Psoas muscle (tissue), 8 donors: ENCODE data around the gene GRB10. TPM values are rescaled to one million over a fixed set of nuclear protein-coding genes. Genes with fewer than 3 reads are reported as not detected.

Experiments
- ATAC-seq, 4 donors: fragments of 200-7000 bp; cut with Tn5 transposase; one replicate each; pipeline ENCODE4 v1.9.1; 2020; ENCODE audit warnings: moderate library complexity in 3 of 4, mild to moderate bottlenecking in 2 of 4
- DNase-seq, 2 donors: peaks; one replicate each; pipeline ENCODE4 v3.0.0-alpha.2; 2020
- H3K27ac ChIP-seq: fragments of 200-600 bp; one replicate; pipeline ENCODE4 v1.8.0; 2022
- H3K27me3 ChIP-seq, 3 donors: fragments of 200-600 bp in 1 of 3; one replicate each; pipeline versions ENCODE4 v1.6.1 to v1.8.0; 2013 to 2022; ENCODE audit warnings: low read length in 2 of 3, mild to moderate bottlenecking in 2 of 3, moderate library complexity in 1 of 3; ENCODE audit not compliant: insufficient read depth in 3 of 3
- H3K36me3 ChIP-seq, 2 donors: fragments of 200-600 bp in 1 of 2; one replicate each; pipeline versions ENCODE4 v1.6.1 to v1.8.0; 2013 to 2022; ENCODE audit warnings: low read depth in 1 of 2, mild to moderate bottlenecking in 1 of 2, moderate library complexity in 1 of 2; ENCODE audit not compliant: insufficient read depth in 1 of 2
- H3K4me1 ChIP-seq: fragments of 200-600 bp; one replicate; pipeline ENCODE4 v1.8.0; 2022
- H3K4me3 ChIP-seq: fragments of 200-600 bp; one replicate; pipeline ENCODE4 v1.8.0; 2022; ENCODE audit warnings: mild to moderate bottlenecking
- H3K9me3 ChIP-seq: fragments of 200-600 bp; one replicate; pipeline ENCODE4 v1.8.0; 2022
- WGBS, 3 donors: extraction: QIAGEN DNeasy Blood & Tissue Kit; methylation state at CpG; one replicate each; pipeline versions ENCODE4 v1.1.6 to v1.1.7; 2013; 5-methylcytosine and 5-hydroxymethylcytosine counted together
- intact Hi-C, 2 donors: fragments of 100-400 bp; cut with DNase I; formaldehyde crosslinking; loops; one replicate each; pipeline versions ENCODE4 v1.11.0 to v1.14.2; 2022
- polyA plus RNA-seq, 3 donors: library from polyadenylated mRNA; stranded (reverse); fragments of 200-250 nt; gene quantifications; one replicate each; pipeline ENCODE4 v1.2.3, GENCODE V29; 2013
- total RNA-seq, 4 donors: library from RNA; stranded (reverse); fragmentation: NEBNext Ultra II Directional in 2 of 4; extraction: Animal tissue kit (Norgen Biotek cat#: 25700) in 2 of 4; gene quantifications; one replicate each; pipeline versions ENCODE4 v1.2.1 to v1.2.4, GENCODE V29; 2021 to 2023
- TF ChIP-seq, protein P1 (sequence below): fragments of 200-600 bp; IDR thresholded peaks from one replicate; pipeline ENCODE4 v1.8.0; 2022; ENCODE audit warnings: antibody characterized with exemption
- donor health status: healthy with polysubstance abuse.
- donor health status: DM: no; HTN: no; CAD: no; lungs with moderate emphysema.
- donor health status: Bipolar disorder and iron deficiency.
- donor health status: healthy.
- donor health status: DM: yes; HTN: yes; CAD: no.
- donor health status: DM: no; HTN: no; CAD: no.
- donor health status: DM: no; HTN: no; CAD: no.
- donor health status: DM: yes; HTN: yes; CAD: no.

Gene GRB10
- total and polyA plus RNA-seq, 7 donors, result 25.8 to 72.7 (median 53.0) TPM

DNA sequence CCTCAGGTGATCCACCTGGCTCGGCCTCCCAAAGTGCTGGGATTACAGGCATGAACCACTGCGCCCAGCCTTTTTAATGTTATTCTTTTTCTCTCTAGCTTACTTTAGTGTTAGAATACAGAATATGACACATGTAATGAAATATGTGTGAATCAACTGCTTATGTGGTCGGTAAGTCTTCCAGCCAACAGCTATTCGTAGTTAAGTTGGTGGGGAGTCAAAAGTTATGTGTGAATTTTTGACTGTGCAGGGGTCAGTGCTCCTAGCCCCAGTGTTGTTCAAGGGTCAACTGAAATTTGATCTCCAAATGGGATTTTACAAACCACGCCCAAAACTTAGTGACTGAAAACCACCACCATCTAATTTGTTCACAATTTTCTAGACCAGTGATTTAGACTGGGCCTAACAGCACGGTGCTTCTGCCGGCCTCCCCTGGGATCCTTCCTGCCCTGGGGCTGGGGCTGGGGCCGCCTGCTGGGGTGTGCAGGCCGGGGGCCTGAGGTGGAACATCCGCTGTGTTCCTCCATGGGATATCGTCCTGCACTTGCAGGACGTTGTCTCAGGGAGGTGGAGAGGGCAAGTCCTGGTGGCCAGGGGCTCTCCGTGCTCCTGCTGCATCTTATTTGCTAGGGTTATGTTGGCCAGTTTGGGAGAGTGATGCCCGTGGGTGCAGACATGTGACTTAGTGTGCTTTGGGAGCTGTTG lies 24.5 kb upstream of the GRB10 start:
- H3K4me3 ChIP-seq, result no peak overlapping the region
- DNase-seq (no peak), ATAC-seq (no peak)
- no peak overlapping the region for H3K27ac ChIP-seq
- no peaks in the 10 kb centered on the region for H3K36me3 ChIP-seq
- TF ChIP-seq, protein P1, sequence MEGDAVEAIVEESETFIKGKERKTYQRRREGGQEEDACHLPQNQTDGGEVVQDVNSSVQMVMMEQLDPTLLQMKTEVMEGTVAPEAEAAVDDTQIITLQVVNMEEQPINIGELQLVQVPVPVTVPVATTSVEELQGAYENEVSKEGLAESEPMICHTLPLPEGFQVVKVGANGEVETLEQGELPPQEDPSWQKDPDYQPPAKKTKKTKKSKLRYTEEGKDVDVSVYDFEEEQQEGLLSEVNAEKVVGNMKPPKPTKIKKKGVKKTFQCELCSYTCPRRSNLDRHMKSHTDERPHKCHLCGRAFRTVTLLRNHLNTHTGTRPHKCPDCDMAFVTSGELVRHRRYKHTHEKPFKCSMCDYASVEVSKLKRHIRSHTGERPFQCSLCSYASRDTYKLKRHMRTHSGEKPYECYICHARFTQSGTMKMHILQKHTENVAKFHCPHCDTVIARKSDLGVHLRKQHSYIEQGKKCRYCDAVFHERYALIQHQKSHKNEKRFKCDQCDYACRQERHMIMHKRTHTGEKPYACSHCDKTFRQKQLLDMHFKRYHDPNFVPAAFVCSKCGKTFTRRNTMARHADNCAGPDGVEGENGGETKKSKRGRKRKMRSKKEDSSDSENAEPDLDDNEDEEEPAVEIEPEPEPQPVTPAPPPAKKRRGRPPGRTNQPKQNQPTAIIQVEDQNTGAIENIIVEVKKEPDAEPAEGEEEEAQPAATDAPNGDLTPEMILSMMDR, result no peak
- no peaks in the 10 kb centered on the region for H3K9me3 ChIP-seq
- no peaks in the 10 kb centered on the region for H3K27me3 ChIP-seq
- H3K4me1 ChIP-seq, result no peaks in the 10 kb centered on the region
- intact Hi-C loops, result no loop called here
- 77 to 85% (median 82%) methylated on average over 14 of the region's 14 CpGs for WGBS, 3 donors

DNA sequence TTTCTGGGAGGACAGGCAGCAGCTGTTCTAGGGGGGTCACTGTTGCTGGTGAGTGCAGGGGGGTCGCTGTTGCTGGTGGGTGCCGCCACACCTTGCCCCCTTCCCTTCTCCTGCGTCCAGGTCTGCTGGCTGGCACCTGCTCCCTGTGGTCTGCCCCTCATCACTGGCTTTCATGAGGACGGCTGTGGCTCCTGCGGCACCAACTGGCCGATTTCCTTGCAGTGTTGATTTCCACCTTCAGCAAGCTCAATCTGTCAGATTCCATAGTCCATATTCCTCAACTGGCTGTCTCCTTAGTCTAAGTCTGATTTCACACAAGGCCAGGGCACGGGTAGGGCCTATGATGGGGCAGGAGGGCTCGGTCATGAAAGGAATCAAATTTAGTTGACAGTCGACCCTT lies 23.4 kb upstream of the GRB10 start:
- DNase-seq (no peak), ATAC-seq (no peak)
- Histone ChIP-seq H3K36me3 (no peaks in the 10 kb centered on the region), H3K27ac (no peak overlapping the region), H3K27me3 (no peaks in the 10 kb centered on the region), H3K4me3 (no peak overlapping the region), H3K4me1 (no peaks in the 10 kb centered on the region), H3K9me3 (no peaks in the 10 kb centered on the region)
- TF ChIP-seq, protein P1, result no peak
- 59 to 79% (median 69%) methylated on average over 6 to 9 of the region's 9 CpGs for WGBS, 3 donors
- intact Hi-C loops, result no loop called here

DNA sequence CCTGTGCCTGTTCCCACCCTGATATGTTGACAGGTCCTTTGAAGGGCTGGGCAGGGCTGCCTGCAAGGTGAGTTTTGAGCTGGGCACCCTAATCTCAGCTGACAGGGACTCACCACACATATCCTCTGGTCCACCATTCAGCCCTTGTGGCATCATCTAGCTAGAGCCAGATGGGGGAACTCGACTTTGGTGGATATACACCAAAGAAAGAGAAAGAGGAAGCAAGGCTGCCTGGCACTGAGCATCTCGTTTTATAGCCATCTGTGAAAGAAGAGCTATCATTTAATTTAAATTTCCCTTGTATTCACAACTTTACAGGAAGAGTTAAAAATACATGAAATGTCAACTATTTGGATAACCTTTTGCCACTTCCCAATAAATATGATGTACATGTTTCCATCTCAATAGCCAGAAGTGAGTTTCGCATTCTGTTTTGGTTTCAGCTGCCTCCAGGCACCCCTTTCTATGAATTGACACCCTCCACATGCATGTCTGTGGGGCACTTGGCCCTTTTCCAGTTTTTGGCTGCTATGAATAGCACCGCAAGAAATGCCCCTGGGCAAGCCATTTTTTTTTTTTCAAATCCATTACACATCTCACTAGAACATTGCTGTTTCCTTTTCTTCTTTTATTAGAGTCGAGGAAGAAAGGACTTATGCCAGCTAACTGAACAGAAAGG lies 22.9 kb upstream of the GRB10 start:
- H3K4me3 ChIP-seq, result no peak overlapping the region
- DNase-seq, result no peak
- 46 to 55% (median 53%) methylated on average over 5 of the region's 5 CpGs for WGBS, 3 donors
- no peaks in the 10 kb centered on the region for H3K4me1 ChIP-seq
- ATAC-seq, result no peak
- no peak overlapping the region for H3K27ac ChIP-seq
- no peaks in the 10 kb centered on the region for H3K9me3 ChIP-seq
- H3K27me3 ChIP-seq, result no peaks in the 10 kb centered on the region
- H3K36me3 ChIP-seq, result no peaks in the 10 kb centered on the region
- intact Hi-C loops, result no loop called here
- TF ChIP-seq, protein P1, result no peak

DNA sequence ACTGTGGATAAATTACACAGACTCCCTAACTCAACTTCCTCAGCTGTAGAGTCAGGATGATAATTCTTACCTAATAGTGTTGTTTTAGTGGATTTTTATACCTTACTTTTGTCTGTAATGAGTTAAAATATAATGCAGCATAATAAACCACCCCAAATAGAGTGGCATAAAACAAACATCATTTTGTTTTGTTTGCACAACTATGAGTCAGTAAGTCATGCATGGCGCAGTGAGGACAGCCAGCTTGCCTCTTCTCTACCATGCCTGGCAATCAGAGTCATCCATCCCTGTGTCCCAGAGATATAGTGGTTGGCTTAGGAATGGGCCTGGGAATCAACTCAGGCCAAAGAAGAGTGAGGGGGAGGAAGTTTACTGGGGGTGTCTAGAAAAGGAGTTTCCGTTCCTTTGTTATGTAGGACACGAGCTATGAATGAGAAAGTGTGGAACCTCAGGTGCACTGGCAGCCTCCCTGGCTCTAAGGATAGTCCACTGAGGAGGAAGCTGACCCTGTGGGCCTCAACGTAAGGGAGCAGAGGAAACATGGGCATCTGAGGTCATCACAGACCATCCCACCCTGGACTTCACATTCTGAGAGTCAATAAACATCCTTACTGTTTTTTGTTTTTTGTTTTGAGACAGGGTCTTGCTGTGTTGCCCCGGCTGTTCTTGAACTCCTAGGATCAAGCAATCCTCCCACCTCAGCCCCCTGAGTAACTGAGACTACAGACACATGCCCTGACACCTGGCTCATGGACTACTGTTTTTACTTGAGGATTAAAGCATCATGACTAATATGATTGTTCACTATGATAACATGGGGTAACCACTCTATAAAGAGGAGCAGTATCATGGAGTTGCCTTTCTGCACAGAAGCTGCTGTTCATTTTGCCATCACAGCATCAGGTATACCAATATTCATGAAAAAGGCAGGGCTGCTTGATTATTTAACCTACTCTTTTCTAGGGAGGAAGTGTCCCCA lies 21.0 kb upstream of the GRB10 start:
- Histone ChIP-seq H3K27me3 (no peaks in the 10 kb centered on the region), H3K27ac (no peak overlapping the region), H3K36me3 (no peaks in the 10 kb centered on the region), H3K4me3 (no peak overlapping the region), H3K4me1 (no peaks in the 10 kb centered on the region), H3K9me3 (no peaks in the 10 kb centered on the region)
- DNase-seq (no peak), ATAC-seq (no peak)
- TF ChIP-seq, protein P1, result no peak
- WGBS, 3 donors, result 87 to 94% (median 89%) methylated on average over 5 of the region's 5 CpGs
- intact Hi-C loops, result no loop called here
